ENCODE data around the gene ZFYVE9. TPM values are rescaled to one million over a fixed set of nuclear protein-coding genes. Genes with fewer than 3 reads are reported as not detected.

Gene ZFYVE9
- total RNA-seq, 4 donors from 2014 or later, result 23.1 to 35.0 (median 27.7) TPM

DNA sequence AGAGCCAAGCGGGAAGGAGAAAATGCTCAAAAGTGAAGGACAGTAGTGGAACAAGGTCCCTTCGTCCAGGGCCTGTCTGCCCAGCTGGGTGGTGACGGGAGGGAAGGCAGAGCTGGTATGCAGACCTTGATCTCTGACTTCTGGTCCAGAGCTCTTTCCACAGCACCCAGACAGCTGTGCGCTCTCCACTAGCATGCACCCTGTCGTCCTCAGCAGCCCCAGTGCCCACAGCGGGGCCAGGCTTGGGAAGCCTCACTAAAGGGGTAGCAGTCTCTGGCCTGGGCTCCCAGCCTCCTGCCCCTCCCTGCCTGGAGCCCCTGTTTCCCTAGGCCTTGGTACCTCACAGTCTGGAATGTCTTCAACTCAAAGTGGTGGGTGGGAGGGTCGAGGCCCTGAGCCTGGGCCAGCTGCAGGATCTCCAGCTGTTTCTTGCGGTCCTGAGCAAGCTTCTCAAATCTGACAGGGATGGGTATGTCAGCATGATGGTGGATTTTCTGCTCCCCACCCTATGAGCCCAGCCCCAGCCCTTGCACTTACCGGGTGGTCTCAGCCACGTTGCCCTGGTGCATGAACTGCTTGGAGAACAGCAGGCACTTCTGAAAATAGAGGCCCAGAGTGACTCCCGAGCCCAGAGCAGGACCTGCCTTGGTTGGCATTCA, 214.1 kb downstream of the ZFYVE9 start:
- DNase-seq (ENCODE audit: low spot score) (no peak), ATAC-seq (ENCODE audit: low FRiP score) (no peak)
- TF ChIP-seq, protein P1, sequence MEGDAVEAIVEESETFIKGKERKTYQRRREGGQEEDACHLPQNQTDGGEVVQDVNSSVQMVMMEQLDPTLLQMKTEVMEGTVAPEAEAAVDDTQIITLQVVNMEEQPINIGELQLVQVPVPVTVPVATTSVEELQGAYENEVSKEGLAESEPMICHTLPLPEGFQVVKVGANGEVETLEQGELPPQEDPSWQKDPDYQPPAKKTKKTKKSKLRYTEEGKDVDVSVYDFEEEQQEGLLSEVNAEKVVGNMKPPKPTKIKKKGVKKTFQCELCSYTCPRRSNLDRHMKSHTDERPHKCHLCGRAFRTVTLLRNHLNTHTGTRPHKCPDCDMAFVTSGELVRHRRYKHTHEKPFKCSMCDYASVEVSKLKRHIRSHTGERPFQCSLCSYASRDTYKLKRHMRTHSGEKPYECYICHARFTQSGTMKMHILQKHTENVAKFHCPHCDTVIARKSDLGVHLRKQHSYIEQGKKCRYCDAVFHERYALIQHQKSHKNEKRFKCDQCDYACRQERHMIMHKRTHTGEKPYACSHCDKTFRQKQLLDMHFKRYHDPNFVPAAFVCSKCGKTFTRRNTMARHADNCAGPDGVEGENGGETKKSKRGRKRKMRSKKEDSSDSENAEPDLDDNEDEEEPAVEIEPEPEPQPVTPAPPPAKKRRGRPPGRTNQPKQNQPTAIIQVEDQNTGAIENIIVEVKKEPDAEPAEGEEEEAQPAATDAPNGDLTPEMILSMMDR (IDR thresholded peaks at IDR 0.05), result no peak

DNA sequence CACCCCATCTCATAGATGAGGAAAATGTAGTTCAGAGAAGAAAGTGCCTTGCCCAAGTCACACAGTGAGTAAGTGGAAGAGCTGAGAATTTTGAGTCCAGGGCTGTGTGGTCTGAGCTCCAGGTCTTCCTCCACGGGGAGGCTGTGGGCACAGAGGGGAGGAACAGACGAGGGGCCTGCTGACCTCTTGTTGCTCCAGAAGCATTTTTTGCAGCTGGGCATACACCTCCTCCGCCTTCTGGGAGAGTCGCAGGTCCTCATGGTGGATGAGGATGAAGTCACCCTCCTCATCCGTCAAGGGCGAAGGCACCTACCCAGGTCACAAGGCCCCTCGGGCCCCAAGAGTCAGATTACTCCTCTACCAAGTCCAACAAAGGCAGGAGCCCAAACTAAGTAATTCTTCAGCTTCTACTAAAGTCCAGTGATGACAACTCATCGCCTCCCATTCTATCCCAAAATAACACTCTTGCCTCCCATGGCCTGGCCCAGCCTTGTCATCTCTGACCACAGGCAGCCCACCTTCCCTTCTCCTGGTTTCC, 215.0 kb downstream of the ZFYVE9 start:
- no peak for DNase-seq (ENCODE audit: low spot score)
- TF ChIP-seq, protein P1 (IDR thresholded peaks at IDR 0.05), result no peak
- no peak for ATAC-seq (ENCODE audit: low FRiP score)

- ATAC-seq (ENCODE audit: low FRiP score) (no peak), DNase-seq (ENCODE audit: low spot score) (no peak)
Observed at GRCh38 chr1:52357397-52357796, 215.5 kb downstream of the ZFYVE9 start.

GRCh38 chr1:52358851-52359497, 217.1 kb downstream of the ZFYVE9 start:
- DNase-seq (ENCODE audit: low spot score), result no peak
- ATAC-seq (ENCODE audit: low FRiP score), result no peak
- TF ChIP-seq, protein P1 (IDR thresholded peaks at IDR 0.05), result no peak

More at GRCh38 chr1:52357397-52357796, 215.5 kb downstream of the ZFYVE9 start:
- TF ChIP-seq, protein P1 (IDR thresholded peaks at IDR 0.05), result no peak

DNA sequence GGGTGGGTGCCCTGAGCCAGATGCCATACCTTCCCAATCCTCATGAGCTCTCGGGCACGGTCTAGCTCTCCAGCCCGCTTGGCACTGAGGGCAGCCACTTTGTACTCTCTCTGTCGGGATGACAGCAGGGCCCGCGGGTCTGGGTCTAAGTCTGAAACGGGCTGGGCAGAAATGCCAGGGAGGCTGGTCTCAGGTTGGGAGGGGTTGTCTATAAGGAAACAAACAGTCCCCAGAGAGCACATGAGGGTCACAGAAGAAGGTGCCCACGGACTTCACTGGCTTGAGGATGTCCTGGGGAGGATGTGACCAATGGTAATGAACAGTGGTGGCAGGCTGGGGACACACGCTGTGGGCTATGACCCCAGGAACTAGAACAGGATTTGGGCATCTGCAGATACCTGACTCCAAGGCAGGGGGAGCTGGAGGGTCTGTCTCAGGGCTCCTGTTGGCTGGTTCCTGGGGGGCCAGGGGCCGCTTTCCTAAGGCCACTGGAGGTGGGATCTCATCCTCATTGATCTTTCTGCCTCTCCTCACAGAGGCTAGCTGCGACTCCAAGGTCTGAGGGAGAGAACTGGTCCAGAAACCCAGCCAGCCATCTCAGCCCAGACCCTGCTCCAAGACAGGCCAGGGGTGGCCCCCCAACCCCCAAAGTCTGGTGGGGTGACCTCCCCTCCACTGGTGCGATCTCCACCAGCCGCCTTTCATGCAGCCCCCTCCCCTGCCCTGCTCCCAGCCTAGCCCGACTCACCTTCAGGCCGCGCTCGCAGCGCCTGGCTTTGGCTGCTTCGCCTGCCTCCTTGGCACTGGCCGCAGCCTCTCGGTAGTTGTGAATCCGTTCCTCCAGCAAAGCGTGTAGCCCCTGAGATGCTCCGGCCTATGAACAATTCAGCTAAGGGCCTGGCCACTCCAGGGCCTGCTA, 218.0 kb downstream of the ZFYVE9 start:
- ATAC-seq (ENCODE audit: low FRiP score) (no peak), DNase-seq (ENCODE audit: low spot score) (no peak)
- TF ChIP-seq, protein P1 (IDR thresholded peaks at IDR 0.05), result no peak

GRCh38 chr1:52360595-52360968, 218.7 kb downstream of the ZFYVE9 start:
- DNase-seq (ENCODE audit: low spot score) (no peak), ATAC-seq (ENCODE audit: low FRiP score) (no peak)
- TF ChIP-seq, protein P1 (IDR thresholded peaks at IDR 0.05), result no peak
